Superior temporal gyrus (tissue), 1 donor: ENCODE data around the gene PITPNC1.
"Not testable (repeated sequence)": the region's sequence is repeated elsewhere in the genome, so short reads cannot be mapped to it uniquely, and the experiment has no call there.

Experiments used
- DNase-seq: peaks from one replicate; pipeline ENCODE4 v3.0.0-alpha.2; 2016; ENCODE audit errors: extremely low spot score

Gene PITPNC1

DNA sequence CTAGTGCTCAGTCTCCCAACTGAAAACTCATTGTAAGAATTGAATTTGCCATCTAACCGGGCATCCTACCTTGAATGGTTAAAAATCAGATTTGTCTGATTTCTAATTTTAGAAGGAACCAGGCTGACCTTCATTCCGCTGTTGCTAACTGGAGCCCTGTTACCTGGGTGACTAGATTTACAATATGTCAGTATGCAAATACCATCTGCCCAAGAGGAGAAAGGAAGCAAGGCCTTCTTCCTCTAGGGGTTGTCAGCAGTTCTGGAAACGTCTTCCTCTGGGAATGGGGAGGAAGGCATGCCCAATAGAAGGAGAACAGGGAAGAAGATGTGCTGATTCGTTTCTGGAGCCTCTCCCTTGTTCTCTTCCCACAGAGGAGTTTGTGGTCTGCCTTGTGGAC lies 137.9 kb downstream of the PITPNC1 start:
- no peak for DNase-seq

DNA sequence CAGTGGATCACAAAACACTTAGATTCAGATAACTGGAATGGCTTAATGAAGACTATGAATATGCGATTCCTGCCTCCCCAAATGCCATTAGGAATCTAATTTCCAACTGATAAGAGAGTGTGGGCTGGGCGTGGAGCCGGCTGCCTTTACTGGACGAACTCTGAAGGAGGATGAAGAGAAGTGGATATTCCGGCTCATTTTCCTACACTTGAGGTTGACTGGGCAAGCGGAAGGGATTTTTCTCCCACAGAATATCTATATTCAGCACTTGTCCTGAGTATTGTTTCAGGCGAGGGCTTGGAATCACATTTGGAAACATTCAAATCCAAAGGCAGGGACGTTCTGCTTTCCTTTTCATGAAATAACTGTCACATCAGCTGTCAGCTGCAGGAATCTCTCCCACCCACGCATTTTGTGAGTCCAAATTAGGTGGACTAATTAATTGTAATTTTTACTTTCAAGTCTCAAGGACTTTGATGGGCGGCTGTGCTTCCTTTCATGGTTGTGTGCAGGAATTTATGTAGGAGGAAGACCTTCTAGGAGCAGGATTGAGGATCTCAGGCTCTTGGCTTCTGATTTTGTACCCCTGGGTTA lies 138.5 kb downstream of the PITPNC1 start:
- no peak for DNase-seq

DNA sequence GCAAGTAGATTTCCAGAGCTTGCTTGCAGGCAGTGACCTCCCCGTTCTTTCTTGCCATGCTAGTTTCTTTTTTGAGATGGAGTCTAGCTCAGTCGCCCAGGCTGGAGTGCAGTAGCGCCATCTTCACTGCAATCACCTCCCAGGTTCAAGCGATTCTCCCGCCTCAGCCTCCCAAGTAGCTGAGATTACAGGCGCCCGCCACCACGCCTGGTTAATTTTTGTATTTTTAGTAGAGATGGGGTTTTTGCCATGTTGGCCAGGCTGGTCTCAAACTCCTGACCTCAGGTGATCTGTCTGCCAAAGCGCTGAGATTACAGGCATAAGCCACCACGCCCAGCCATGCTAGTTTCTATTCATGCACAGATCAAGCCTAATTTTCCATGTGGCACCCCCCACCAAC lies 139.5 kb downstream of the PITPNC1 start:
- not testable (repeated sequence) for DNase-seq

DNA sequence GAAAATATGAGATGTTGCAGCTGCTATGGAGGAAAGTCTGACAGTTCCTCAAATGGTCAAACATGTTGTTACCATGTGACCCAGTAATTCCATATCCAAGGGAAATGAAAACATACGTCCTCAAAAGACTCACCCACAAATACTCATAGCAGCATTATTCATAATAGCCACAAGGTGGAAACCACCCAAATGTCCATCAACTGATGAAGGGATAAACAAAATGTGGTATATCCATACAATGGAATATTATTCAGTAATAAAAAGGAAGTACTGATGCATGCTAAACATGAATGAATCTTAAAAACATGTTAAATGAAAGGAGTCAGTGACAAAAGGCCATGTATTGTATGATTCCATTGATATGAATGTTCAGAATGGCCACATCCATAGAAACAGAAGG lies 140.2 kb downstream of the PITPNC1 start:
- DNase-seq = no peak

DNA sequence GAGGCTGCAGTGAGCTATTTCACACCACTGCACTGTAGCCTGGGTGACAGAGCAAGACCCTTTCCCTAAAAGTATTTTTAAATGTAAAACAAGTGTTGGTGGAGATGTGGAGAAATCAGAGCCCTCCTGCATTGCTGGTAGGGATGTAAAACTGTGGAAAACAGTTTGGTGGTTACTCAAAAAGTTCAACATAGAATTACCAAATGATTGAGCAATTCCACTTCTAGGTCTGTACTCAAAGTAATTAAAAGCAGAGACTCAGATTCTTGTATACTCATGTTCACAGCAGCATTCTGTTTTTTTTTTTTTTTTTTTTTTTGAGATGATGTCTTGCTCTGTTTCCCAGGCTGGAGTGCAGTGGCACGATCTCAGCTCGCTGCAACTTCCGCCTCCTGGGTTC lies 141.8 kb downstream of the PITPNC1 start:
- DNase-seq = no peak

DNA sequence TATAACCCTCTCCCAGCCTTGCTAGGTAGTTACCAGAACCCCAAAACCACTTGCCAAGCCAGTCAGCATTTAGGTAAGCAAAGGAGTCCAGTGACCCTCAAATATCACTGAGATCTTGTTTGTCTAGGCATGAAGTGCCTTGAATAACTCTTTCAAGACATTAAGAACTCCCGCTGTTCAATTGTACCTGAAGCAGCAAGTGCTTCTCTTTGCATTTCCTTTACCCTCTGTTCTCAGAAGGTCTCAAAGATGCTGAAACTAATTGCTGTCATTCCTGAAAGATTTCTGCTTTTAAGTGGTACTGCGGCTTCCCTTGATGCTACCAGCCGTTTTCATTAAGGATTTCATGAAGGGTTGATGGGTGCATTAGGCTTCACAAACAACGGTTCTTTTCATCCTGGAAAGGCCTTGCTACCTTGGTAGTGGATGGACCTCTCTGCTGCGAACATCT lies 142.7 kb downstream of the PITPNC1 start:
- no peak for DNase-seq

DNA sequence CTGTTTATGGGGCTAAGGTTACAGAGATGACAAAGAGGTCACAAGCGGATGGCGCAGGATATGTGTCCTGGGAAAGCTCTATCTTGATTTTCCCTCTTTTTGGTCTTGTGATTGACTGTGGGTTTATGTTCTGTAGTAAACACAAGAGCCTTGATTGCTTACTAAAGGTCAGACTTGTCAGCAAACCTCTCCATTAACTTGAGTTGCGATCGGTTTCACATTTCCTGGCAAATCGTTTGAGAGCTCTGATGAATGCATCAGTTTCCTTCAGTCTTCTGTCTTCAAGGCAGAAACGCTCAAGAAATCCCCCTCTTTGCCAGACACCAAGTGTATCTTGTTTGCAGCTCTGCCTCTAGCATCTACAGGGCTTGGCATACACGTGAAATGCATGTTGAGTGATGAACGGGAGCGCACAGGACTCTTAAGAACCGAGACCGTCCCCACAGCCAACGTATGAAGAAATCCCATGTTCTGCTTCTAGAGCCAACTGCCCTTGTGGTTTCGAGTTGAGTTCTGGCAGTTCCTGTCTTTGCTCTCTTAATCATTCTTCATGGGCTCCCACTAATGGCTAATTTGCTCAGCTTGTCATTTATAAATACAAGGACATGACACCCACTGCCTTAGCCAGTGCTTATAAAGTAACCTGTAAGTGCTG lies 143.3 kb downstream of the PITPNC1 start:
- no peak for DNase-seq

DNA sequence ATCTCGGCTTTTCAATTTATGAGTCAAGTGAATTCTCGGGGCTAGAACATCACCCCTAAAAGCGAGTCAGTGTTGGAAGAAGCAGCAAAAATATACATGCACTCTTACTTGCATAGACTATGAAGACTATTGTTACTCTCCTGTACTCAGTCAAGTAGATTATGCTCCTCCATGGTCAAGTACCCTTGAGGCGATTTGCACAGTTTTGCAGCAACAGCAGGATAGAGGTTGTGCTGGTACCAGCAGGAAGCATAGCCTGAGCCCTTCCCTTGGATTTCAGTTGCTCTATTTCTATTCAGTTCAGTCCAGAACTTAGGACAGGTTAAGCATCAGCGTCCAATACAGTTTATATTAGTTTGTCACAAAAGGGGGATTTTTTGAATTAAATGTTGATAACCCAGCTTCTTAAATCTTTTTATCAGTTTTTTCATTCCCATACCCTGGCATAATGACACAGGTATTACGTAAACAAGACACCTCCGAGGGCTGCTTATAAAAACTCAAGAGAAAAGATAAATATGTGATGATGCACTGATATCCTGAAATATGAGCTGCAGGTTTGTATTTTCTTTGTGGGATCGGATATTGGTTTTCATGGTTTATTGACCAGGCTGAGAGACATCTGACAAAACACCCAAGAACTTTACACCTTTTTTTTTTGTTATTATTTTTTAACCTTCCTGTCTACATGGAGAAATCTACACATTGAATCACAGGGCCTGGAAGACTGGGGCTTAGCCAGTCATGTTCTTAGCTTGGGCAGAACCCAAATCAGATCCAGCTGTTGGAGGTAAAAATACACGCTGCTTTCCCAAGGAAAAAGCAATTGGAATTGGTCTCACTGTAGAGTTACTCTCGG lies 144.1 kb downstream of the PITPNC1 start:
- no peak for DNase-seq

DNA sequence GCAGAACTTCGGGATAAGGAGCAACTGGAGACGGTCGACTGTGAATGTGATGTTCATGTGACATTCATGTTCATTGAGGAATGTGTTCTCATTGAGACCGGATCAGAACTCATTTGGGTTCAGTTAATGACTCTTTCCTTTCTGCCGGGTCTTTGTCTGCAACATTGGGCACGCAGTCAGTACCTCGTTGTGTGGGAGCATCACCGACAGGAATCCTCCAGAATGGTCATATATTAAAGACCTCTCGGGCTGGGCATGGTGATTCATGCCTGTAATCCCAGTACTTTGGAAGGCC lies 144.6 kb downstream of the PITPNC1 start:
- no peak for DNase-seq

DNA sequence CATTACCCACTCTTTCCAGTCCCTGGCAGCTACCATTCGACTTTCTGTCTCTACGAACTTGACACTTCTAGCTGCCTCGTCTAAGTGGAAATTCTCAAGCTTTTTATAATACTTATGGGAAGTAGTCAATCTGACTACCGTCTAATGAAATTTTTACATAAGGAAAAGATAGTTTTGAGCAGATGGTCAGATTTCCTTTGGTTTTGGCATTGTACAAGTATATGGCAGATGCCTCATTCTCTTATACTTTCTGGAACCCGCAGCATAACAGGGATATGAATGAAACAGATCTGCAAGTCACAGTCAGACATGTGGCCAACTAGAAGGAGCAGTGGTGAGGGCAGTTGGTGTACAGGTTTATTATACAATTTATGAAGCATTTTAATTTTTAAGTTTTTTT lies 146.0 kb downstream of the PITPNC1 start:
- DNase-seq = no peak

DNA sequence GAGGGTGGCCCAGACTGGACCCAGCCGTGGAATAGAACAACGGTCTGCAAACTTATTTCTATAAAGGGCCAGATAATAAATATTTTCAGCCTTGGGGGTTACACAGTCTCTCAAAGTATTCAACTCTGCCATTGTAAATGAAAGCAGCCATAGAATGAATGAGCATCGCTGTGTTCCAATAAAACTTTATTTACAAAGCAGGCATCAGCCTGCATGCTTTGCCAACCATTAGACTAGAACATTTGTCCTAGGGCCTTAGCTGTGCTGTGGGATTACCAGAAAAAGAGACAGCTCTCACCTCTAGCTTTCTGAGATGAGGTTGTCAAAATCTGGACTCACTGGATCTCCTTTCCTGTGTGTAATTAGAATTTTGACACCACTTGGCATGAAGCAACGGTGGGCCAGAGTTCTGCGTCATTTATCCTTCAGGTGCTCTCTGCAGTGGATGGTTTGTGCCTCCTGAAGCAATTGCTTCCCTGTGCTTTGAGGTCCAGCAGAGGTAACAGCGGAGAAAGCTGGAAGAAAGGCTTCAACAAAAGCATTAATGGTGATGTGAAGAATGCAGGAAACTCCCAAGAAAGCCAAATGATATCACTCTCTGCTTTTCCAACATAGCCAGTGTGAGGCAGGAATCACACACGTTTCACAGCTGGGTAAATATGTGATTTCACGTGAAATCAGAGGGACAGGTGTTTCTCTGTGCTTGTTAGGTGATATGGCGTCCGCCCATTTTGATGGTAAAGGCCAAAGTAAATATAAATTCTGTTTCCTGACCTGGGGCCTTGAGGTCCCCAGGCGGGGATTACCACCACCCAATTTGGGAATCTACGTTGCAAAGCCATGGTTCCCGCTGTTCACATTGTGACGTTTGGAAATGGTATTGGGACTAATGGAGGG lies 148.4 kb downstream of the PITPNC1 start:
- no peak for DNase-seq

DNA sequence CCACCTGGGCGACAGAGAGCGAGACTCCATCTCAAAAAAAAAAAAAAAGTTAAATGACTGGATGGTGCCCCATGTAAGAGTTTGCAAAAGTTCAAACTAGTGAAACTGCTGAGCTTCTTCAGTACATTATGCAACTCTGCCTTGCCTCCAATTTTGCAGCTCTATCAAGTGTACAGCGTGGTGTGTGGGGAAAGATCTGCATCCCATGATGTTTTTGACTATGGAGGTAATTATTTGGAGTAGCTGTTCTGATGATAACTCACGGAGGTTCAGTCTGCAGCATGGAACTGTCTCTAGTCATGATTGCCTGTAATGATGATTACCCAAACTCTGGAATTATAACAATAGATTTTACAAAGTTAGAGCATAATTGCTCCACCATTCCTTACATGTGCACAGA lies 149.6 kb downstream of the PITPNC1 start:
- DNase-seq = no peak

DNA sequence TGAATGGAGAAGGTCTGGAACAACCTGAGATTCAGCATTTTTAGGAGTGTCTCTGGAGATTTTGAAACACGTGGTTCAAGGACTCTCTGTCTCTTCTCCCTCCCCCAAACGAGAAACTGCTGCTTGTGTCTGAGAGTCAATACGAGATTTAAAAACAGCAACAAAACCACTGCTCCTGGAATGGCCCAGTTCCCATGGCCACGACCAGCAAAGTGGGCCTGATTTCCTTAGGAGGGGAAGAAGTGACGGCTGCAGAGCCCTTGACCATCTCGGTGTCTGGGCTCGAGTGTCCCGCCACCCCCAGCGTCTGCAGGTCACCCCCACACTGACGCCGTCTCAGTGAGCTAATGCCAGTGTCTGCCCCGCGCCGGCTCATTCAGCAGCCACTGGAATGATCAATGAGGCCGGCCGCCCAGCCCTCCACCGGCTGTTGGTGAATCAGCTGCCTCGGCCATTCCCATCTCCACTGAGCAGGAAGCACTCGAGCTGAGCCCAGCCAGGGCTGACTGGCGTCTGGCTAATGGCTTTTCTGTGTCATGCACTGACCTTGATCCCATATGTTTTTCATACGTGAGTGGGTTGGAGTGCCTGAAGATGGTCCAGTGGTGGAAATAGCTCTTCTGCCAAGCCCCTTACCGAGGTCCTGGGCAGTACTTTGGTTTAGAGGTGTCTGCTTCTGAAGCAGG lies 151.8 kb downstream of the PITPNC1 start:
- DNase-seq = peak; percentile 60

DNA sequence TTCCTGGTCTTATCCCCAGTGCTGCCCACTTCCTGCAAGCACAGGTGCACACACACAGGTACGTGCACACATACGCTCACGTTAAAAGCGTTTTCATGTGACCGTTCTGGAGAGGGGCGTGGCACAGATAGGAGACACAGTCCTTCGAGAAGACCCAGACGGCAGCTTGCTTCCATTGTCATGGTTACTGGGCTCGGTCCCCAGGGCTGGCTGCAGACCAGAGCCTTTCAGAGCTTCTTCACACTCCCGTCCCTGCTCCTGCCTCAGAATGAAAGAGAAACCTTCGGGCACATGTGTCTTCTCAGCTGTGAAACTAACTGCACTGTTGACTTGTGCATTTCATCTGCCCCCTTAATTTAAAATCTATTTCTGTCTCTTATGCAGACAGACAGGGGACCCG lies 154.2 kb downstream of the PITPNC1 start:
- DNase-seq = no peak

DNA sequence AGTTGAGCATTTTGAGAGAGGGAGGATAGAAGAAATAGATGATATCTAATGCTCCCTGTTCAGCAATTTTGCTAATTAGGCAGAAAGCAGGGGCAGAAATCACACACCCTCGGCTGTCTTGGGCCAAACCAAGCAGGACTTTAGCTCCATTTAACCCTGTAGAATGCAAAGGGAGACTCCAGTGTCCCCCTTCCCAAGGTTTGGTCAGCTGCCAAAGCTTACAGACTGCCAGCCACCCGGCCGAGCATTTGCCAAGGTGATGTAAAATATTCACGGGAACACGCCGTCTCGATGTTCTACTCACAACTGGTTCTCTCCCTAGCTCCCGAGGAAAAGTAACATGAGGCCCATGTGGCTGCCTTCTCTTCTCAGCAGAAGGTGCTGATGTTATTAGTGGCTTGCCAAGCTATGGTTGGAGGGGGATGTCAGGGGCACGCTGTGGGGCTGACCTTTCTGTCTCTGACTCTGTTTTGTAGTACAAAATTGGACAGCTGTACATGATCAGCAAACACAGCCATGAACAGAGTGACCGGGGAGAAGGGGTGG lies 155.3 kb downstream of the PITPNC1 start:
- DNase-seq = no peak

DNA sequence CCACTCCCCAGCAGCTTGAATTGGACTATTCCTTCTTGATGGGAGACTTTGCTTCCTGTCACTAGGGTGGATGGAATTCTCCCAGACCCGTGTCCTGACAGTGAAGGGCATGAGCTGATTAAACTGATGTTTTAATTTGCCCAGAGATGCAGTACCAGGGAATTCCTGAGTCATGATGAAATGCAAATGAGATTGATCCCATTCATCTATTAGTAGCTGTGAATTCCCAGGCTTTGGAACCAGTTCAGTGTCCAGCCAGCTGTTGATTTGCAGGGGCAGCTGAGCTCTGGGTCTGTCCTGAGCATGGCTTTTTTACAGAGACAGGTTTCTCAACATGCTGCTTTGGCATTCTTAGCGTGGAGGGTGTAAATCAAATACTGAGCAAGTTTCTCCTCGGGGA lies 157.9 kb downstream of the PITPNC1 start:
- no peak for DNase-seq

DNA sequence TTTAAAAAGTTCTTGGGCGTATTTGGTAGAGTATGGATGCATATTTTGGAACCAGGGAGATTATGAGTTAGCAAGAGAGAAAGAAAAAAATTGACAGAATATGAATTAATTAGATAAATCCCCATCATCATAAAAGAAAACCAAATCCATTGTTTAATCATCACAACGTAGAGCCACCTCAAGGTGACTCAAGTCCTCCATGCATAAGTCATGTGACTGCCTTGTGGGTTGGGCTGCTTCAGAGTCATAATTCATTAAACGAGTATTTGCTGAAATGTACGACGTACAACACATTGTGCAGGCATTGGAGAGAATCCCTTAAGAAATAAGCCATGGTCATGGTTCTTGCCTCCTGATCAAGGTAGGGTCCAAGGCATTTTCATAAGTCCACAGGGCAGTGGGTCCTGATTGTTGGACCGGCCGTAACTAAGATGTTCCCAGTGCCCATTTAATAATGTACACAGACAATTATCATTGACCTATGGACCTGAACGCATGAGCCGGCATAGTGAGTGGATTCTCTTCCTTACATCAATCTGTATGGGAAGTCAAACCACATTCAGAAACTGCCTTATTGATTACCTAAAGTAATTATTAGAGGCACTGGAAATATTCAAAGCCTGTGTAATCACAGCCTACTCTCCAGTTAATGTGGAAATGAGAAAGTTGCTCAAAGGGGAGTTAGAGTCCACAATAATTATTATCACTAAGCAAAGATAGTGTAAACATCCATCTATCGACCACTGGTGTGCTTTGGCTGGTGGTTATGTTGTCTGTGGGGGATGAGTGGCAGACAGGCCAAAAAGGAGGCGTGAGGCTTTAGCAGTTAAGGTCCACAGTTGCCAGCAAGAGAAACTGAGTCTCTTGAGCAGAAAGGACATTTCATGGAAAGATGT lies 165.4 kb downstream of the PITPNC1 start:
- DNase-seq = no peak

DNA sequence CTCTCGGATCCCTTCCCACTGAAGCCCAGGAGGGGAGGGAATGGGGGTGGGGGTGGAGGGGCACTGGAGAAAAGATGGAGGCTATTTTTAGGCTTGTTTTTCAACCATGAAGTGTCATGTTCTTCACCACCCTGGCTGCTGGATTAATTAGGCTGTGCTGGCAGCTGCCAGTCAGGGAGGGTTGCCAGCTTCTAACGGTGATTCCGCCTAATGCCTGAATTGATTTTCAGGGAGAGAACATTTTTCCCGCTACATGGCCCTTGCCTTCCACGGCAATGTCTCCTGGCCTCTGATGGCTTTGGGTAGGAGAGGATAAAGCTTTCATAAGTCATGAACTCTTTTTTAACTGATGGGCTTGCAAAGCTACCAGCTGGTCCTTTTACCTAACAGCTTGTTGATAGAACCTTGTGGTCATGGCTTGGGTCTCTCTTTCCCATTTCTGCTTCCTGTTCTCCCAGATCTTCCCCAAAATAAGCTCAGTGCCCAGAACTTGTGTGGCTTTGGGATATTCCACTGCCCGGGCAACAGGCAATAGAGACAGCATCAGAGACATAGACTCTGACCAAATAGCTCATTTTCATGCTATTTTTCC lies 167.4 kb downstream of the PITPNC1 start:
- DNase-seq = no peak

DNA sequence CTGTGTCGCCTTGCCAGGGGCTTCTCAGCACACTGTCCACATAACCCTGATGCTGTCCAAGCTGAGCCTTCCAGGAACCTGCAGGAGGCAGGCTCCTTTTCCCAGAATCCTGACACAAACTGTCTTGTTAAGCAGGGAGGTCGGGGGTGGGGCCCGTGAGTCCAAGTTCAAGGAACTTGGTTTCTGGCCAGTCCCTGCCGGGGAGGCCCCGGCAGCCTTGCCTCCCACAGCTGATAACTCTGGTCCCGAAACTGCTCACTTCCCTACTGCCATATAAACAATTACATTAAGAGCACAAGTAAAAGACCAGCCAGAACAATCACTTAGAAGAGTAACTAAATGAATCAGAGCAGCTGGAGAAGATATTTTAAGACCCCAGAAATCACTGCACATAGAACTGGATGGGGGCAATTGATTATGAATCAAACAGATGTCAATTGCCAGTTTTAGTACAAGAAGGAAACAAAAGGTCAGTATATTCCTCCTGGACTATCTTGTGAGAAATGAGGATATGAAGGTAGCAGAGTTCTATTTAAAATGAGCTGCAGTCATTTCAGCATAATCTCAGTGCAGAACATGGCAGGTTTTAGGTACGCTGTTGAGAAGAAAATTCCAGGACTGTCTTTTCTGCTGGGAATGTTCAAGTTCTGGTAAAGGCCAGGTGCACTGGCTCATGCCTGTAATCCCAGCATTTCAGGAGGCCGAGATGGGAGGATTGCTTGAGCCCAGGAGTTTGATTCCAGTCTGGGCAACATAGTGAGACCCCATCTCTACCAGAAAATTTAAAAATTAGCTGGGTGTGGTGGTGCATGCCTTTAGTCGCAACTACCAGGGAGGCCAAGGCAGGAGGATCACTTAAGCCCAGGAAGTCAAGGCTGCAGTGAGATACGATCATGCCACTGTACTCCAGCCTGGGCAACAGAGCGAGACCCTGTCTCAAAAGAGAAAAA lies 169.8 kb downstream of the PITPNC1 start:
- DNase-seq = no peak
